ENCODE data around the gene ILKAP.

ILKAP gene

GRCh38 chr2:238151205-238151604, 52.3 kb downstream of the ILKAP start:
- H3K4me2 ChIP-seq (ENCODE audit: low read depth, low read length) = no peak overlapping the region; the same call in 1 of the 2 replicates

GRCh38 chr2:238150686-238151085, 52.8 kb downstream of the ILKAP start:
- H3K4me3 ChIP-seq (ENCODE audit: low read length) = no peak overlapping the region
- no peaks in the 10 kb centered on the region for H3F3A ChIP-seq (ENCODE audit: insufficient read depth, low read length)
- no peaks in the 10 kb centered on the region for H3K27me3 ChIP-seq (replicated peaks; ENCODE audit: insufficient read depth, low read length)
- H3K4me1 ChIP-seq (ENCODE audit: low read length) = no peaks in the 10 kb centered on the region
- DNase-seq = no peak
- no peaks in the 10 kb centered on the region for H3K9me3 ChIP-seq (replicated peaks; ENCODE audit: insufficient read depth, low read length)
- TF ChIP-seq EZH2 (optimal IDR thresholded peaks at IDR 0.05; ENCODE audit: low read depth, low read length) (no peak), EZH2phosphoT487 (IDR thresholded peaks at IDR 0.05; ENCODE audit: low read length) (no peak), CTCF (IDR thresholded peaks at IDR 0.05; ENCODE audit: low read length) (no peak)
- no peaks in the 10 kb centered on the region for H3K36me3 ChIP-seq (replicated peaks; ENCODE audit: insufficient read depth, low read length)
- no peak overlapping the region for H3K9ac ChIP-seq (ENCODE audit: low read length)
- no peaks in the 10 kb centered on the region for H3K79me2 ChIP-seq (ENCODE audit: low read length)
- no peak overlapping the region for H2AFZ ChIP-seq (ENCODE audit: low read length)
- H3K4me2 ChIP-seq (ENCODE audit: low read depth, low read length) = no peak overlapping the region; the same call in 1 of the 2 replicates
- H3K27ac ChIP-seq (ENCODE audit: low read length) = no peak overlapping the region
- H3K9me2 ChIP-seq (replicated peaks; ENCODE audit: insufficient read depth, low read length) = no peaks in the 10 kb centered on the region
- H4K20me1 ChIP-seq (ENCODE audit: insufficient read depth, low read length) = no peaks in the 10 kb centered on the region

More at GRCh38 chr2:238151205-238151604, 52.3 kb downstream of the ILKAP start:
- Histone ChIP-seq H3K4me1 (ENCODE audit: low read length) (no peaks in the 10 kb centered on the region), H3K9me3 (replicated peaks; ENCODE audit: insufficient read depth, low read length) (no peaks in the 10 kb centered on the region), H2AFZ (ENCODE audit: low read length) (no peak overlapping the region), H3K9ac (ENCODE audit: low read length) (no peak overlapping the region), H3K9me2 (replicated peaks; ENCODE audit: insufficient read depth, low read length) (no peaks in the 10 kb centered on the region), H3K27ac (ENCODE audit: low read length) (no peak overlapping the region), H3K27me3 (replicated peaks; ENCODE audit: insufficient read depth, low read length) (no peaks in the 10 kb centered on the region), H4K20me1 (ENCODE audit: insufficient read depth, low read length) (no peaks in the 10 kb centered on the region), H3K79me2 (ENCODE audit: low read length) (no peaks in the 10 kb centered on the region), H3K4me3 (ENCODE audit: low read length) (no peak overlapping the region), H3K36me3 (replicated peaks; ENCODE audit: insufficient read depth, low read length) (no peaks in the 10 kb centered on the region), H3F3A (ENCODE audit: insufficient read depth, low read length) (no peaks in the 10 kb centered on the region)
- TF ChIP-seq CTCF (IDR thresholded peaks at IDR 0.05; ENCODE audit: low read length) = no peak
- no peak for TF ChIP-seq EZH2 (optimal IDR thresholded peaks at IDR 0.05; ENCODE audit: low read depth, low read length)
- TF ChIP-seq EZH2phosphoT487 (IDR thresholded peaks at IDR 0.05; ENCODE audit: low read length) = no peak
- DNase-seq = no peak

GRCh38 chr2:238149841-238150572, 53.5 kb downstream of the ILKAP start:
- Histone ChIP-seq H3K9me3 (replicated peaks; ENCODE audit: insufficient read depth, low read length) (no peaks in the 10 kb centered on the region), H3K4me2 (ENCODE audit: low read depth, low read length) (no peak overlapping the region), H3K4me3 (ENCODE audit: low read length) (no peak overlapping the region), H3K4me1 (ENCODE audit: low read length) (no peaks in the 10 kb centered on the region), H2AFZ (ENCODE audit: low read length) (no peak overlapping the region), H3K27me3 (replicated peaks; ENCODE audit: insufficient read depth, low read length) (no peaks in the 10 kb centered on the region), H3K9ac (ENCODE audit: low read length) (no peak overlapping the region), H3K27ac (ENCODE audit: low read length) (no peak overlapping the region), H3K79me2 (ENCODE audit: low read length) (no peaks in the 10 kb centered on the region), H4K20me1 (ENCODE audit: insufficient read depth, low read length) (no peaks in the 10 kb centered on the region), H3K36me3 (replicated peaks; ENCODE audit: insufficient read depth, low read length) (no peaks in the 10 kb centered on the region), H3K9me2 (replicated peaks; ENCODE audit: insufficient read depth, low read length) (no peaks in the 10 kb centered on the region), H3F3A (ENCODE audit: insufficient read depth, low read length) (no peaks in the 10 kb centered on the region)
- no peak for DNase-seq
- TF ChIP-seq CTCF (IDR thresholded peaks at IDR 0.05; ENCODE audit: low read length) (no peak), EZH2 (optimal IDR thresholded peaks at IDR 0.05; ENCODE audit: low read depth, low read length) (no peak), EZH2phosphoT487 (IDR thresholded peaks at IDR 0.05; ENCODE audit: low read length) (no peak)

Data from MM.1S (cell line).